Measurements from ENCODE around the gene ERC2.

The ERC2 gene

DNA sequence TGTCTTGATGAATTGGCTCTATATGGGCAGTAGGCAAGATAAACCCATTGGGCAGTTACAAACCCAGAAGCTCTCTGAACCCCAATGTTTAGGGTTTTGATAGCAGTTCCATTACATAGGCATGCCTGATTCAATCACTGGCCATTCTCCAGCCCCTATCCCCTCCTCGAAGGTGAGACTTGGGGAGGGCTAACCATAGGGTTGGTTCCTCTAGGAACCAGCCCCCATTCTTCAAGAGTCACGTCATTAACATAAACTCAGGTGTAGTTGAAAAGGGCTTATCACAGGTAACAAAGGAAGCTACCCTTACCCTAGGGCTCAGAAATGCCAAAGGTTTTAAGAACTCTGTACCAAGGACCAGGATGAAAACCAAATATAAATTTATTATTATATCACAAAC is 353.1 kb downstream of the ERC2 start:
- no peak for DNase-seq (ENCODE audit: low read depth)
- TF ChIP-seq, protein P1, sequence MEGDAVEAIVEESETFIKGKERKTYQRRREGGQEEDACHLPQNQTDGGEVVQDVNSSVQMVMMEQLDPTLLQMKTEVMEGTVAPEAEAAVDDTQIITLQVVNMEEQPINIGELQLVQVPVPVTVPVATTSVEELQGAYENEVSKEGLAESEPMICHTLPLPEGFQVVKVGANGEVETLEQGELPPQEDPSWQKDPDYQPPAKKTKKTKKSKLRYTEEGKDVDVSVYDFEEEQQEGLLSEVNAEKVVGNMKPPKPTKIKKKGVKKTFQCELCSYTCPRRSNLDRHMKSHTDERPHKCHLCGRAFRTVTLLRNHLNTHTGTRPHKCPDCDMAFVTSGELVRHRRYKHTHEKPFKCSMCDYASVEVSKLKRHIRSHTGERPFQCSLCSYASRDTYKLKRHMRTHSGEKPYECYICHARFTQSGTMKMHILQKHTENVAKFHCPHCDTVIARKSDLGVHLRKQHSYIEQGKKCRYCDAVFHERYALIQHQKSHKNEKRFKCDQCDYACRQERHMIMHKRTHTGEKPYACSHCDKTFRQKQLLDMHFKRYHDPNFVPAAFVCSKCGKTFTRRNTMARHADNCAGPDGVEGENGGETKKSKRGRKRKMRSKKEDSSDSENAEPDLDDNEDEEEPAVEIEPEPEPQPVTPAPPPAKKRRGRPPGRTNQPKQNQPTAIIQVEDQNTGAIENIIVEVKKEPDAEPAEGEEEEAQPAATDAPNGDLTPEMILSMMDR (IDR thresholded peaks at IDR 0.05; ENCODE audit: control insufficient read depth, insufficient read depth, low read depth, low read length, missing control alignments): no peak
- H3K4me3 ChIP-seq (ENCODE audit: control insufficient read depth, low read depth, low read length): no peak overlapping the region

DNA sequence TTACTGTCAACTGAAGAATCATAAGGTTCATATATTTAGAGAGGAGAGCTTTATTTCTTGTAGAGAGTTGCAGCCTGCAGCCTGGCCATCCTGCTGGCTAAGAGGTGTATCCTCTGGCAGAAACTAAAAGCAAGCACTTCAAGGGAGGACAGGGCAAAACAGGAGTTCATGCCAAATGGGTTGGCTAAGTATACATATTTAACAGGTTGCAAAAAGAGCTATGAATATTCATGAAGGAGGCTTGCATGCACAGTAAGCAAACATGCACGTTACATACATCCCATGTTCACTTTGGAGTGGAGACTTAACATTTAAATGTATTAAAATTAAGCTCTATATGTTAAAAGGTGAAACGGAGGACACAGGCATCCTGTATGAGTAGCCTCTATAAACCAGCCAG is 354.4 kb downstream of the ERC2 start:
- DNase-seq (ENCODE audit: low read depth): no peak
- TF ChIP-seq, protein P1 (IDR thresholded peaks at IDR 0.05; ENCODE audit: control insufficient read depth, insufficient read depth, low read depth, low read length, missing control alignments): no peak
- H3K4me3 ChIP-seq (ENCODE audit: control insufficient read depth, low read depth, low read length): no peak overlapping the region

DNA sequence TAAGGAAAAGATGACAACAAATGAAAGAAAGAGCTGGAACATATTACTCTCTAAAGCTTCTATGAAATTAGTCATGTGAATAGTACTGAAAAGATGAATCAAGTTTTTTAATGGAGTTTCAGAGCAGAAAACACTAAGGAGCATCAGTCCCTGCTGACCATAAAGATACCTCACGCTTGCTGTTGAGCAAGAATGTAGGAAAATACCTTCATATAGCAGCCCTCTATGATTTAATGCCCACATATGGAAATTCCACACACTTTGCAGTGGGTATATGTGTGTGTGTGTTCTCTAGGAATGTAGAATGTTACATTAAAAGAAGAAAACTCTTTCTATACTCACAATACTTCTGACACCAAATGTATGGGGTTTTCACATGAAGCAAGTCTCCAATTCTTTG is 355.0 kb downstream of the ERC2 start:
- DNase-seq (ENCODE audit: low read depth): no peak
- TF ChIP-seq, protein P1 (IDR thresholded peaks at IDR 0.05; ENCODE audit: control insufficient read depth, insufficient read depth, low read depth, low read length, missing control alignments): no peak
- no peak overlapping the region for H3K4me3 ChIP-seq (ENCODE audit: control insufficient read depth, low read depth, low read length)

DNA sequence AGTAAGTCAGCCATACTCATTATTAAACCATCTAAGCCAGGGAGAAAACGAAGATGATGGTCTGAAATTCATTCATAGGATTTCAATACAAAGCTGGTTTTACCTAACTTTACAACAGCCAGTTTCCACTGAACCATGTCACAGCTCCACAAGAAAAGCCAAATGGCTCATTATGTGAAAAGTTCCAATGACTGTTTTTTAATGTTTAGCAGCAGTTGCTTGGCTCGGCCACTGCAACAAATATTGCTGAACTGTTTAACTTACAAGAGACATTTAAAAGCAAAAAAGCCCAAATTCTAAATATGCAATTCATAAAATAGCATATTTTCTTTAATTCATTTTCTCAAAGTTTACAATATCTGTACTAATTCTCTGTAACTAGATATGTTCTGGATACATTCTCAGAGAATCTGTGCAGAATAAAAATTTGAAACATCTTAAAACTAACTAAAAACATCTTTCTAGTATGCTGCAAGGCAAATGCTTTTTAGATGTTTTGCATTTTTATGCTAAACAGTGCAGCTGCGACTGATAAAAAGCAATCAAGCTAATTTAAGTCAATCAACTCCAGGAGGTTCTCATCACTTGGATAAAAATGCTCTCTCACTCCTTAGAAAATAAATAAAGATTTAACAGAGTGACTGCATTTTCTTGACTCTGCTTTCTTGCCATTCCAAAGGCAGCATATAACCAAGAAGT is 356.5 kb downstream of the ERC2 start:
- DNase-seq (ENCODE audit: low read depth): no peak
- no peak overlapping the region for H3K4me3 ChIP-seq (ENCODE audit: control insufficient read depth, low read depth, low read length)
- TF ChIP-seq, protein P1 (IDR thresholded peaks at IDR 0.05; ENCODE audit: control insufficient read depth, insufficient read depth, low read depth, low read length, missing control alignments): no peak

DNA sequence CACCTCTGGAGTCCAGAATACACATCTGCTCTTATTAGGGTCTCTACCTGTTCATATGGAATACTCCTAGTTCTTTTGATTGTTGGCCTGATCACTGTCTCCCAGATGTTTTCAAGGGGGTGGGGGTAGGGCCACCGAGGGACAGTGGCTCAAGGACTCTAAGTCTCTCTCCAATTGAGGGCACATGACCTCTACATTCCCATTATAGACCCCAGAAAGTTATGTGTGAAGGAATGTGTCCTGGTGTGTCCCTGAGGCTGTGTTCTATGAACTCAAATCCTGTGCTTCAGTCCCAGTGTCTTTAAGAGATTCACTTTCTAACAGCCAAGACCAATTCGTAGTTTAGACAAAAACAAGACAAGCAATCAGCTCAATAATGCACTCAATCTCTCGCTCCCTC is 357.4 kb downstream of the ERC2 start:
- no peak overlapping the region for H3K4me3 ChIP-seq (ENCODE audit: control insufficient read depth, low read depth, low read length)
- TF ChIP-seq, protein P1 (IDR thresholded peaks at IDR 0.05; ENCODE audit: control insufficient read depth, insufficient read depth, low read depth, low read length, missing control alignments): no peak
- no peak for DNase-seq (ENCODE audit: low read depth)

DNA sequence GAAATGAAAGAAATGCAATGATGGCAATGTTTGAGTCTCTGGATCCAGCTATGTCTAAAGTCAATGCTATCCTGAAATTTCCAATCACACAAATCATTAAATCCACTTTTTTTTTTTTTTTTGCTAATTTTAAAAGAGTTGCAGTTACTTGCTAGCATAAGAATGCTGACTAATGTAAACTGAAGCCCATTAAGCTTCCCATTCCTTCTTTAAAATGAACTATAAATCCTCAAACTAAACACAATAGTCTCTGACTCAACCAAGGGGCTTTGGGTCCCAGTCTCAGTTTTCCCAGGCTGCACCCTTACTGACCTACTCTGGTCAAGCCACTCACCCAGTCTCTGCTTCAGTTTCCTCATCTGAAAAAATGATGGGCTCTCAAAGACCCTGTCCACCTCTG is 361.1 kb downstream of the ERC2 start:
- DNase-seq (ENCODE audit: low read depth): no peak
- TF ChIP-seq, protein P1 (IDR thresholded peaks at IDR 0.05; ENCODE audit: control insufficient read depth, insufficient read depth, low read depth, low read length, missing control alignments): no peak
- H3K4me3 ChIP-seq (ENCODE audit: control insufficient read depth, low read depth, low read length): no peak overlapping the region

Data from AG09309 (cell line).